HG02884 (cell line): ENCODE data around the gene KCNAB2.
"Not testable (repeated sequence)": the region's sequence is repeated elsewhere in the genome, so short reads cannot be mapped to it uniquely, and the experiment has no call there.

Experiments
- ATAC-seq: cut with Tn5 transposase; IDR thresholded peaks from one replicate; pipeline ENCODE4 v1.9.1; 2021; ENCODE audit warnings: mild to moderate bottlenecking, moderate library complexity; ENCODE audit not compliant: unreplicated experiment

Gene KCNAB2

GRCh38 chr1:6009120-6010040 lies 36.3 kb upstream of the KCNAB2 start:
- ATAC-seq = no peak

- no peak for ATAC-seq
These were observed 35.1 kb upstream of the KCNAB2 start for GRCh38 chr1:6010554-6010953.

- ATAC-seq = no peak
These were observed 34.3 kb upstream of the KCNAB2 start for GRCh38 chr1:6011161-6011945.

- ATAC-seq = no peak
These were observed 33.8 kb upstream of the KCNAB2 start for GRCh38 chr1:6011946-6012258.

GRCh38 chr1:6012529-6013318 lies 33.0 kb upstream of the KCNAB2 start:
- no peak for ATAC-seq

- ATAC-seq = no peak
These were observed 32.2 kb upstream of the KCNAB2 start for GRCh38 chr1:6013491-6013890.

- ATAC-seq = no peak
These were observed 31.3 kb upstream of the KCNAB2 start for GRCh38 chr1:6014130-6014999.

- no peak for ATAC-seq
These were observed 29.4 kb upstream of the KCNAB2 start for GRCh38 chr1:6016191-6016865.

GRCh38 chr1:6017654-6018053 lies 28.0 kb upstream of the KCNAB2 start:
- not testable (repeated sequence) for ATAC-seq

- no peak for ATAC-seq
These were observed 26.4 kb upstream of the KCNAB2 start for GRCh38 chr1:6019166-6019845.

GRCh38 chr1:6022193-6022592 lies 23.5 kb upstream of the KCNAB2 start:
- ATAC-seq = no peak

- no peak for ATAC-seq
These were observed 22.3 kb upstream of the KCNAB2 start for GRCh38 chr1:6023346-6023745.

- ATAC-seq = no peak
These were observed 21.3 kb upstream of the KCNAB2 start for GRCh38 chr1:6024376-6024775.

- ATAC-seq = no peak
These were observed 20.2 kb upstream of the KCNAB2 start for GRCh38 chr1:6025269-6026094.

GRCh38 chr1:6026095-6026809 lies 19.4 kb upstream of the KCNAB2 start:
- ATAC-seq = peak; percentile 63

- ATAC-seq = no peak
These were observed 18.1 kb upstream of the KCNAB2 start for GRCh38 chr1:6027591-6027990.

- no peak for ATAC-seq
These were observed 17.4 kb upstream of the KCNAB2 start for GRCh38 chr1:6028042-6028850.
